Tibial artery (tissue), 4 donors: ENCODE data around the gene MRPS35.

Experiments
- DNase-seq, 2 donors: peaks; one replicate each; pipeline ENCODE4 v3.0.0-alpha.2; 2019
- H3K27ac ChIP-seq, 2 donors: fragments of 200-600 bp; sonication (generic) in 1 of 2; 1 replicate in 1 of 2; 2 replicates in 1 of 2; pipeline ENCODE4 v1.5.1; 2018 to 2019; ENCODE audit warnings: mild to moderate bottlenecking in 1 of 2
- H3K27me3 ChIP-seq, 2 donors: fragments of 200-600 bp; sonication (generic) in 1 of 2; one replicate each; pipeline versions ENCODE4 v1.5.1 to v1.6.0; 2016 to 2019
- H3K36me3 ChIP-seq, 3 donors: fragments of 200-600 bp; sonication (generic) in 2 of 3; one replicate each; pipeline ENCODE4 v1.5.1; 2016 to 2019; ENCODE audit warnings: mild to moderate bottlenecking in 2 of 3
- H3K4me1 ChIP-seq, 4 donors: fragments of 200-600 bp; sonication (generic) in 2 of 4; 1 replicate in 3 of 4; 2 replicates in 1 of 4; pipeline ENCODE4 v1.5.1; 2016 to 2019
- H3K4me3 ChIP-seq, 2 donors: fragments of 200-600 bp; sonication (generic) in 1 of 2; 1 replicate in 1 of 2; 2 replicates in 1 of 2; pipeline ENCODE4 v1.5.1; 2018 to 2019; ENCODE audit warnings: mild to moderate bottlenecking in 2 of 2
- H3K9me3 ChIP-seq, 3 donors: fragments of 200-600 bp; sonication (generic) in 1 of 3; one replicate each; pipeline ENCODE4 v1.5.1; 2016 to 2019
- CTCF ChIP-seq, 2 experiments: fragments of 200-600 bp in 1 of 2; fragments of 450-650 bp in 1 of 2; IDR thresholded peaks; one replicate each; pipeline ENCODE4 v1.5.1; 2017 to 2019; ENCODE audit warnings: antibody characterized with exemption in 2 of 2, mild to moderate bottlenecking in 1 of 2, moderate library complexity in 1 of 2
- intact Hi-C: fragments of 100-400 bp; cut with DNase I; formaldehyde crosslinking; loops from one replicate; pipeline ENCODE4 v1.15.0; 2023; ENCODE audit warnings: low total_unique reads

The MRPS35 gene

GRCh38 chr12:27685274-27685673 lies 25.4 kb upstream of the MRPS35 start:
- H3K4me1 ChIP-seq: no peaks in the 10 kb centered on the region
- H3K4me3 ChIP-seq: no peak overlapping the region
- no peak for TF ChIP-seq CTCF (IDR thresholded peaks at IDR 0.05)
- H3K27ac ChIP-seq: no peak overlapping the region
- intact Hi-C loops: no loop called here
- no peak for DNase-seq
- H3K36me3 ChIP-seq: peaks cover 82 to 84% (median 82%) of the 10 kb centered on the region in 3 donors
- no peaks in the 10 kb centered on the region for H3K27me3 ChIP-seq
- no peaks in the 10 kb centered on the region for H3K9me3 ChIP-seq

GRCh38 chr12:27686147-27686546 lies 24.5 kb upstream of the MRPS35 start:
- H3K27me3 ChIP-seq: no peaks in the 10 kb centered on the region
- no peaks in the 10 kb centered on the region for H3K9me3 ChIP-seq
- peaks cover 81 to 84% (median 82%) of the 10 kb centered on the region in 3 donors for H3K36me3 ChIP-seq
- TF ChIP-seq CTCF (IDR thresholded peaks at IDR 0.05): no peak
- no peaks in the 10 kb centered on the region for H3K4me1 ChIP-seq
- H3K4me3 ChIP-seq: no peak overlapping the region
- H3K27ac ChIP-seq: no peak overlapping the region
- no peak for DNase-seq
- intact Hi-C loops: no loop called here

- H3K4me3 ChIP-seq: no peak overlapping the region
- no peaks in the 10 kb centered on the region for H3K4me1 ChIP-seq
- no peak for DNase-seq
- no peak overlapping the region for H3K27ac ChIP-seq
- peaks cover 81 to 84% (median 83%) of the 10 kb centered on the region in 3 donors for H3K36me3 ChIP-seq
- TF ChIP-seq CTCF (IDR thresholded peaks at IDR 0.05): no peak
- no peaks in the 10 kb centered on the region for H3K27me3 ChIP-seq
- H3K9me3 ChIP-seq: no peaks in the 10 kb centered on the region
- intact Hi-C loops: no loop called here
Measured at GRCh38 chr12:27688671-27689070, 22.0 kb upstream of the MRPS35 start.

GRCh38 chr12:27689558-27690180 lies 21.0 kb upstream of the MRPS35 start:
- no peak for TF ChIP-seq CTCF (IDR thresholded peaks at IDR 0.05)

GRCh38 chr12:27693403-27693802 lies 17.2 kb upstream of the MRPS35 start:
- Histone ChIP-seq H3K27me3 (no peaks in the 10 kb centered on the region), H3K9me3 (no peaks in the 10 kb centered on the region), H3K27ac (no peak overlapping the region), H3K4me1 (no peaks in the 10 kb centered on the region), H3K36me3 (peaks cover 64 to 85% (median 81%) of the 10 kb centered on the region in 3 donors), H3K4me3 (no peak overlapping the region)
- DNase-seq: no peak
- intact Hi-C loops: no loop called here
- TF ChIP-seq CTCF (IDR thresholded peaks at IDR 0.05): no peak

More at GRCh38 chr12:27689558-27690180, 21.0 kb upstream of the MRPS35 start:
- no peak for DNase-seq
- H3K27me3 ChIP-seq: no peaks in the 10 kb centered on the region
- no peaks in the 10 kb centered on the region for H3K9me3 ChIP-seq
- peaks cover 80 to 85% (median 83%) of the 10 kb centered on the region in 3 donors for H3K36me3 ChIP-seq
- no peaks in the 10 kb centered on the region for H3K4me1 ChIP-seq
- H3K27ac ChIP-seq: no peak overlapping the region
- H3K4me3 ChIP-seq: no peak overlapping the region
- intact Hi-C loops: no loop called here
